K562 (cell line): ENCODE measurements around the gene BSDC1. TPM values are rescaled to one million over a fixed set of nuclear protein-coding genes. Genes with fewer than 3 reads are reported as not detected.
A peak's percentile ranks its signal among the peaks of the same experiment; 100 is the strongest.

Experiments used
- ARID3B ChIP-seq: fragments of 250-450 bp; sonication (Bioruptor Pico); IDR thresholded peaks from 2 replicates; pipeline ENCODE4 v1.4.0; 2020; ENCODE audit warnings: borderline replicate concordance
- CHD2 ChIP-seq: IDR thresholded peaks from 2 replicates; pipeline ENCODE4 v1.6.1; 2011; ENCODE audit warnings: low read depth, low read length
- KDM4B ChIP-seq, 2 experiments: fragments of 450-650 bp in 1 of 2; sonication (generic) in 1 of 2; IDR thresholded peaks; 2 replicates each; pipeline ENCODE4 v1.6.1; 2016 to 2017; ENCODE audit warnings: borderline replicate concordance in 2 of 2, antibody characterized with exemption in 1 of 2, low read depth in 1 of 2, mild to moderate bottlenecking in 1 of 2
- KLF16 ChIP-seq: IDR thresholded peaks from 2 replicates; pipeline ENCODE4 v1.6.1; 2016; ENCODE audit warnings: antibody characterized with exemption
- REST ChIP-seq, 2 experiments: fragments of 450-650 bp; formaldehyde crosslinking in 1 of 2; IDR thresholded peaks; 2 replicates each; pipeline versions ENCODE4 v1.4.0 to v1.6.1; 2014 to 2020; ENCODE audit warnings: mild to moderate bottlenecking in 2 of 2, borderline replicate concordance in 1 of 2, low read depth in 1 of 2
- SFPQ ChIP-seq: fragments of 200-400 bp; formaldehyde crosslinking; IDR thresholded peaks from 2 replicates; pipeline ENCODE4 v1.6.1; 2017; ENCODE audit warnings: mild to moderate bottlenecking, low read depth, low read length, moderate library complexity
- TCF3 ChIP-seq: sonication (generic); formaldehyde crosslinking; IDR thresholded peaks from 2 replicates; pipeline ENCODE4 v1.4.0; 2020; ENCODE audit warnings: mild to moderate bottlenecking, missing genetic modification reagents
- TFAP4 ChIP-seq: sonication (generic); formaldehyde crosslinking; IDR thresholded peaks from 2 replicates; pipeline ENCODE4 v1.8.0; 2022; ENCODE audit warnings: missing genetic modification reagents, mild to moderate bottlenecking, moderate library complexity, borderline replicate concordance
- THRB ChIP-seq: fragments of 450-650 bp; formaldehyde crosslinking; conservative IDR thresholded peaks from 2 replicates; pipeline ENCODE4 v1.4.0; 2022; ENCODE audit warnings: mild to moderate bottlenecking, missing genetic modification characterization
- ZNF583 ChIP-seq: fragments of 250-450 bp; sonication (Bioruptor Pico); IDR thresholded peaks from 2 replicates; pipeline ENCODE4 v1.4.0; 2020
- ZNF707 ChIP-seq: fragments of 250-450 bp; sonication (Bioruptor Pico); conservative IDR thresholded peaks from 2 replicates; pipeline ENCODE4 v1.8.0; 2022; ENCODE audit warnings: inconsistent platforms, mild to moderate bottlenecking, moderate library complexity
- polyA plus RNA-seq, 8 experiments: library from polyadenylated mRNA; depleted of rRNA in 4 of 8; stranded (reverse) in 5 of 8; unstranded in 3 of 8; fragments of >200 nt; fragmentation: Nextera tagmentation in 2 of 8; fragmentation: Illumina TruSeq in 1 of 8; extraction: Ambion mirVana in 2 of 8; extraction: Trizol in 1 of 8; gene quantifications; 2 replicates each; pipeline versions ENCODE4 v1.2.1 to v1.2.3, GENCODE V29; 2011 to 2014; ENCODE audit warnings: inconsistent platforms in 1 of 8, missing spikeins in 1 of 8
- total RNA-seq, 7 experiments: library from RNA; depleted of rRNA in 6 of 7; stranded (reverse); fragments of >200 nt in 6 of 7; fragmentation: Illumina TruSeq in 2 of 7; extraction: Trizol in 2 of 7; gene quantifications; 2 replicates each; pipeline versions ENCODE4 v1.2.1 to v1.2.3, GENCODE V29; 2011 to 2021; ENCODE audit warnings: low replicate concordance in 1 of 7

BSDC1 gene
- total and polyA plus RNA-seq, 9 of the 15 experiments (the other 6 are each of a cell fraction or from before 2014, with no cell fraction given): 10.2 to 96.8 (median 73.1) TPM

- TF ChIP-seq REST (IDR thresholded peaks at IDR 0.05; ENCODE audit: borderline replicate concordance): peak; percentile 80; the same call in 1 of the 2 replicates
- no peak for TF ChIP-seq REST (CRISPR knock-in tag; IDR thresholded peaks at IDR 0.05; ENCODE audit: low read depth)
- TF ChIP-seq CHD2: 0 out of 2 replicates have a peak, but pooled peaks have one; percentile 16
- TF ChIP-seq ARID3B (CRISPR knock-in tag): no peak
- no peak for TF ChIP-seq SFPQ
- 0 out of 2 replicates have a peak, but pooled peaks have one; percentile 55 for TF ChIP-seq THRB (CRISPR knock-in tag)
- peak; percentile 41; the same call in 1 of the 2 replicates for TF ChIP-seq TFAP4 (CRISPR knock-in tag)
- TF ChIP-seq KLF16: 0 out of 2 replicates have a peak, but pooled peaks have one; percentile 4
- peak; percentile 28; the same call in 1 of the 2 replicates for TF ChIP-seq TCF3 (CRISPR knock-in tag)
- no peak for TF ChIP-seq ZNF707 (CRISPR knock-in tag)
- TF ChIP-seq KDM4B (IDR thresholded peaks at IDR 0.05; ENCODE audit: borderline replicate concordance in 2 of 2, low read depth in 1 of 2): peak in 1 of 2 experiments; percentile 44; a peak in 1 of 4 replicates
- TF ChIP-seq ZNF583 (CRISPR knock-in tag): no peak
Measured at GRCh38 chr1:32400876-32401631, 6.8 kb upstream of the BSDC1 start (continued).
